ENCODE measurements around the gene SYTL2.

Gene SYTL2

DNA sequence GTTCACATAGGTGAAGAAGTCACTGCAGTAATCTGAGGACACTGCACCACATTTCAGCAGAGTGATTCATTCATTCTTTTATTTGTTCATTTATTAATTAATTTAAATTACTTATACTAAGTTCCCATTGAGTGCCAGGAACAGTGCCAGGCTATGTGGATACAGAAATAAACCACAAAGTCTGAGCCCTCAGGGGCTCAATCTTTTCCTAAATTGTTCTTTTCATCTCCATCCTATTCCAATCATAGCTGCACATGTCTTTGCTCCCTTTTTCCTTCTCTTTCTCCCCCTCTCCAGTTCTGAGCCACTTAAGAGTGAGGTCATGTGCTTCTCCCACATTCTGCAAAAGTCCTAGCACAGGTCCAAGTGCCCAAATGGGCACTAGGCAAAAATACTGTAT is 4.9 kb downstream of the SYTL2 start:
- Histone ChIP-seq H3K27me3 (ENCODE audit: low read depth, low read length) (peaks cover 17% of the 10 kb centered on the region), H3K9ac (ENCODE audit: low read length) (no peak overlapping the region), H2AFZ (ENCODE audit: low read depth, low read length) (no peak overlapping the region), H3K4me3 (ENCODE audit: low read length) (no peak overlapping the region), H3K36me3 (replicated peaks; ENCODE audit: low read depth, low read length) (no peaks in the 10 kb centered on the region), H4K20me1 (ENCODE audit: insufficient read depth, low read length) (no peaks in the 10 kb centered on the region), H3K4me1 (ENCODE audit: low read length) (no peaks in the 10 kb centered on the region), H3K4me2 (ENCODE audit: low read length) (no peak overlapping the region), H3K27ac (ENCODE audit: low read length) (no peak overlapping the region), H3K9me3 (ENCODE audit: insufficient read depth, low read length) (no peaks in the 10 kb centered on the region), H3K79me2 (ENCODE audit: low read length) (no peaks in the 10 kb centered on the region)
- TF ChIP-seq, protein P1, sequence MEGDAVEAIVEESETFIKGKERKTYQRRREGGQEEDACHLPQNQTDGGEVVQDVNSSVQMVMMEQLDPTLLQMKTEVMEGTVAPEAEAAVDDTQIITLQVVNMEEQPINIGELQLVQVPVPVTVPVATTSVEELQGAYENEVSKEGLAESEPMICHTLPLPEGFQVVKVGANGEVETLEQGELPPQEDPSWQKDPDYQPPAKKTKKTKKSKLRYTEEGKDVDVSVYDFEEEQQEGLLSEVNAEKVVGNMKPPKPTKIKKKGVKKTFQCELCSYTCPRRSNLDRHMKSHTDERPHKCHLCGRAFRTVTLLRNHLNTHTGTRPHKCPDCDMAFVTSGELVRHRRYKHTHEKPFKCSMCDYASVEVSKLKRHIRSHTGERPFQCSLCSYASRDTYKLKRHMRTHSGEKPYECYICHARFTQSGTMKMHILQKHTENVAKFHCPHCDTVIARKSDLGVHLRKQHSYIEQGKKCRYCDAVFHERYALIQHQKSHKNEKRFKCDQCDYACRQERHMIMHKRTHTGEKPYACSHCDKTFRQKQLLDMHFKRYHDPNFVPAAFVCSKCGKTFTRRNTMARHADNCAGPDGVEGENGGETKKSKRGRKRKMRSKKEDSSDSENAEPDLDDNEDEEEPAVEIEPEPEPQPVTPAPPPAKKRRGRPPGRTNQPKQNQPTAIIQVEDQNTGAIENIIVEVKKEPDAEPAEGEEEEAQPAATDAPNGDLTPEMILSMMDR (IDR thresholded peaks at IDR 0.05; ENCODE audit: low read depth, low read length), result no peak
- TF ChIP-seq EZH2phosphoT487 (IDR thresholded peaks at IDR 0.05; ENCODE audit: low read depth), result no peak

DNA sequence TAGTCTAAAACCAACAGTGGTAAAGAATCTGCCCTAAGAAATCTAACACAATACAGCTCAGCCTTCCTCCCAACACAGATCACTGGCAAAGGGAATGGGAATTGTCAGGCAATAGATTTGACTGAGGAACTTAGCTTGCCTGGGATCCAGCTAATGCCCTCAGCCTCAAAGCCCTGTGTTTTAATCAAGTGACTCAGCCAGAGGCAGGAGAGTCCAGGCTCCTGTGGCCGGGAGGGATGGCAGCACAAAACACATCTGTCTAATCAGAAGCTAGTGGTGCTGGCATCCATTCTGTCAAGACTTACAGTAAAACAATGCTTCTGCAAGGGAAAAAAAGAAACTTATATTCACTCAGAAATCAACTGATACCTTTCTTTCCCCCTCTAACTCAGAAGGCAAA is 5.6 kb downstream of the SYTL2 start:
- no peaks in the 10 kb centered on the region for H4K20me1 ChIP-seq (ENCODE audit: insufficient read depth, low read length)
- H3K36me3 ChIP-seq (replicated peaks; ENCODE audit: low read depth, low read length), result no peaks in the 10 kb centered on the region
- no peaks in the 10 kb centered on the region for H3K9me3 ChIP-seq (ENCODE audit: insufficient read depth, low read length)
- TF ChIP-seq EZH2phosphoT487 (IDR thresholded peaks at IDR 0.05; ENCODE audit: low read depth), result no peak
- TF ChIP-seq, protein P1 (IDR thresholded peaks at IDR 0.05; ENCODE audit: low read depth, low read length), result no peak
- H3K27me3 ChIP-seq (ENCODE audit: low read depth, low read length), result peaks cover 21% of the 10 kb centered on the region
- H3K9ac ChIP-seq (ENCODE audit: low read length), result no peak overlapping the region
- no peak overlapping the region for H3K4me3 ChIP-seq (ENCODE audit: low read length)
- no peak overlapping the region for H3K4me2 ChIP-seq (ENCODE audit: low read length)
- no peak overlapping the region for H2AFZ ChIP-seq (ENCODE audit: low read depth, low read length)
- no peaks in the 10 kb centered on the region for H3K79me2 ChIP-seq (ENCODE audit: low read length)
- H3K4me1 ChIP-seq (ENCODE audit: low read length), result no peaks in the 10 kb centered on the region
- H3K27ac ChIP-seq (ENCODE audit: low read length), result no peak overlapping the region

DNA sequence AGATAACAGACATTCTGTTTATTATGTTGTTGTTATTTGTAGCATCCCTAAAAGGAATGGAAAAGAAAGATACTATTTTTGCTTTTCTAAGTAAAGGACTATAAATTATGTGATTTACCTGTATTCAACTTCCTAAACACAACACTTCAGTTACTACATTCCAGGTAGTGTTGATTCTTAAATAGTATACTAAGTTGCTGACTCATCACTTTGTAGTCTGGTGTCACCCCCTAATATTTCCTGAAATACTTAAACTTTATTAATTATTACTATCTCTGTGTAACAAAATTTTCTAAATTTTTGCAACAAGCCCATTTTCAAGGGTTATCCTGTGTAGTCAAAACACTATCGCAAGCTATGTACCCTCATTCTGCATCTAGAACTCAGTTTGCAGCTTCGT is 7.0 kb downstream of the SYTL2 start:
- Histone ChIP-seq H3K4me2 (ENCODE audit: low read length) (no peak overlapping the region), H3K79me2 (ENCODE audit: low read length) (no peaks in the 10 kb centered on the region), H3K4me1 (ENCODE audit: low read length) (no peaks in the 10 kb centered on the region), H2AFZ (ENCODE audit: low read depth, low read length) (no peak overlapping the region), H3K4me3 (ENCODE audit: low read length) (no peak overlapping the region), H4K20me1 (ENCODE audit: insufficient read depth, low read length) (no peaks in the 10 kb centered on the region), H3K27ac (ENCODE audit: low read length) (no peak overlapping the region), H3K9me3 (ENCODE audit: insufficient read depth, low read length) (no peaks in the 10 kb centered on the region), H3K27me3 (ENCODE audit: low read depth, low read length) (peaks cover 26% of the 10 kb centered on the region), H3K9ac (ENCODE audit: low read length) (no peak overlapping the region), H3K36me3 (replicated peaks; ENCODE audit: low read depth, low read length) (no peaks in the 10 kb centered on the region)
- no peak for TF ChIP-seq EZH2phosphoT487 (IDR thresholded peaks at IDR 0.05; ENCODE audit: low read depth)
- TF ChIP-seq, protein P1 (IDR thresholded peaks at IDR 0.05; ENCODE audit: low read depth, low read length), result no peak

DNA sequence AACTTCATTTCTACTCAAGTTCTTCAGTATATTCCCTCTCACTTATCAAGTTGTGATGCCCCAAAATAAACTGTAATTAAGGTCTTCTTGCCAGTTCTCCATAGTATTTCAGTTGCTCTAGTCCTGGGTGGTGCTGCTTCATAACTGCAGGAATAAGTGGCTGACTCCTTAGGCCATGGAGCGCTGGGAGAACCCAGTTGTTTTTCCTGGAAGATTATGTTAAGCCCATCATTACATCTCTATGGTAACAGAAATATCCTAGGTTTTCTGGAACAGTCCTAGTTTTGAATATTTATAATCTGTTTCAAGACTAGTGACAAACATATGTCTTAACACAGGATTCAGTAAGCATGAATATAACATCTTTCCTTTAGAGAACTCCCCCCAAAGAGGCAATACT is 7.6 kb downstream of the SYTL2 start:
- Histone ChIP-seq H3K9me3 (ENCODE audit: insufficient read depth, low read length) (no peaks in the 10 kb centered on the region), H3K9ac (ENCODE audit: low read length) (no peak overlapping the region), H3K36me3 (replicated peaks; ENCODE audit: low read depth, low read length) (no peaks in the 10 kb centered on the region), H3K79me2 (ENCODE audit: low read length) (no peaks in the 10 kb centered on the region), H3K27me3 (ENCODE audit: low read depth, low read length) (peaks cover 27% of the 10 kb centered on the region), H2AFZ (ENCODE audit: low read depth, low read length) (no peak overlapping the region), H3K4me2 (ENCODE audit: low read length) (no peak overlapping the region), H3K4me1 (ENCODE audit: low read length) (no peaks in the 10 kb centered on the region), H3K4me3 (ENCODE audit: low read length) (no peak overlapping the region), H4K20me1 (ENCODE audit: insufficient read depth, low read length) (no peaks in the 10 kb centered on the region), H3K27ac (ENCODE audit: low read length) (no peak overlapping the region)
- TF ChIP-seq, protein P1 (IDR thresholded peaks at IDR 0.05; ENCODE audit: low read depth, low read length), result no peak
- no peak for TF ChIP-seq EZH2phosphoT487 (IDR thresholded peaks at IDR 0.05; ENCODE audit: low read depth)

Data from OCI-LY3 (cell line).